SU-DHL-6 (cell line): ENCODE measurements around the gene ZNF524.

Experiments used
- H2AFZ ChIP-seq: fragments of 200-600 bp; sonication (generic); 2 replicates; pipeline ENCODE4 v1.6.1; 2014; ENCODE audit warnings: low read depth, mild to moderate bottlenecking, moderate library complexity, mixed read lengths, antibody characterized with exemption, low read length; ENCODE audit not compliant: severe bottlenecking
- H3F3A ChIP-seq: fragments of 200-600 bp; shearing (Covaris generic); 2 replicates; pipeline ENCODE4 v1.6.0; 2016; ENCODE audit warnings: antibody characterized with exemption, mild to moderate bottlenecking; ENCODE audit not compliant: insufficient read depth
- H3K27ac ChIP-seq: fragments of 200-600 bp; sonication (generic); 2 replicates; pipeline ENCODE4 v1.5.1; 2016; ENCODE audit warnings: low read depth, mild to moderate bottlenecking, low read length, moderate library complexity, mixed read lengths
- H3K27me3 ChIP-seq: fragments of 200-600 bp; sonication (generic), shearing (Covaris generic); 2 replicates; pipeline ENCODE4 v1.6.0; 2014; ENCODE audit warnings: mild to moderate bottlenecking, low read length
- H3K36me3 ChIP-seq: fragments of 200-600 bp; sonication (generic); 2 replicates; pipeline ENCODE4 v1.6.1; 2014; ENCODE audit warnings: mild to moderate bottlenecking, low read length, mixed read lengths
- H3K4me2 ChIP-seq: fragments of 300-600, 200-600 bp; shearing (Covaris generic), sonication (generic); 2 replicates; pipeline ENCODE4 v1.6.0; 2014; ENCODE audit warnings: low read length, low read depth, mild to moderate bottlenecking; ENCODE audit not compliant: poor library complexity, severe bottlenecking
- H3K4me3 ChIP-seq: fragments of 200-600 bp; sonication (generic); 2 replicates; pipeline ENCODE4 v1.5.1; 2014; ENCODE audit warnings: antibody characterized with exemption, low read length, mild to moderate bottlenecking, mixed read lengths; ENCODE audit not compliant: insufficient read depth, poor library complexity, severe bottlenecking
- H3K79me2 ChIP-seq: fragments of 200-600 bp; sonication (generic); 2 replicates; pipeline ENCODE4 v1.6.1; 2014; ENCODE audit warnings: mild to moderate bottlenecking, low read length, moderate library complexity; ENCODE audit not compliant: insufficient read depth
- H3K9ac ChIP-seq: fragments of 200-600 bp; sonication (generic); 2 replicates; pipeline ENCODE4 v1.7.0; 2014; ENCODE audit warnings: mild to moderate bottlenecking, low read length
- H3K9me2 ChIP-seq: fragments of 200-600 bp; sonication (generic); replicated peaks from 2 replicates; pipeline ENCODE4 v1.6.1; 2014; ENCODE audit warnings: low read length; ENCODE audit not compliant: insufficient read depth
- H3K9me3 ChIP-seq: fragments of 200-600 bp; sonication (generic); 2 replicates; pipeline ENCODE4 v1.6.1; 2014; ENCODE audit warnings: low read length, mixed read lengths; ENCODE audit not compliant: insufficient read depth
- H4K20me1 ChIP-seq: fragments of 200-600 bp; sonication (generic); 2 replicates; pipeline ENCODE4 v1.6.1; 2014; ENCODE audit warnings: low read depth, mild to moderate bottlenecking, antibody characterized with exemption, low read length, moderate library complexity, mixed read lengths
- EZH2phosphoT487 ChIP-seq: fragments of 200-600 bp; sonication (generic), shearing (Covaris generic); conservative IDR thresholded peaks from 2 replicates; pipeline ENCODE4 v1.6.1; 2018; ENCODE audit warnings: mild to moderate bottlenecking, antibody characterized with exemption, low read length, moderate library complexity, mixed read lengths
- TF ChIP-seq, protein P1 (sequence below): fragments of 200-600 bp; sonication (generic); IDR thresholded peaks from one replicate; pipeline ENCODE4 v1.5.1; 2017; ENCODE audit warnings: antibody characterized with exemption, mild to moderate bottlenecking, low read length, moderate library complexity; ENCODE audit not compliant: insufficient read depth, poor library complexity, severe bottlenecking

The ZNF524 gene

DNA sequence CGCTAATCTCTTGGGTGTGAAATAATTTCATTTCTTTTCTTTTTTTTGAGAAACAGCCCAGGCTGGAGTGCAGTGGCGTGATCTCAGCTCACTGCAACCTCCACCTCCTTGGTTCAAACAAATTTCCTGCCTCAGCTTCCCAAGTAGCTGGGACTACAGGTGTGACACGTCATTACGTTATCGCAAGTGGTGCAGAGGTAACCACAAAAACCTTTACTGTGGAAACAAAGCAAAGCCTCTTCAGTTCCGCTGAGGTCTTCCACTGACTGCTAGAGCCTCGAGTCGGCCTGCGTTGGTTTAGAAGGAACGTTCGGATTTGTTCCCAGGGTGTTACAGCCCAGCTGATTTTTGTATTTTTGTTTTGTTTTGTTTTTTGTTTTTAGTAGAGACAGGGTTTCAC lies 26.3 kb downstream of the ZNF524 start:
- Histone ChIP-seq H3K9me3 (no peaks in the 10 kb centered on the region), H3K27ac (no peak overlapping the region), H3K4me3 (no peak overlapping the region), H3K79me2 (no peaks in the 10 kb centered on the region), H4K20me1 (no peaks in the 10 kb centered on the region), H3F3A (peaks cover 14% of the 10 kb centered on the region), H3K36me3 (no peaks in the 10 kb centered on the region), H3K27me3 (no peaks in the 10 kb centered on the region), H3K9me2 (no peaks in the 10 kb centered on the region), H3K4me2 (no peak overlapping the region), H2AFZ (no peak overlapping the region), H3K9ac (no peak overlapping the region)
- no peak for TF ChIP-seq EZH2phosphoT487
- TF ChIP-seq, protein P1, sequence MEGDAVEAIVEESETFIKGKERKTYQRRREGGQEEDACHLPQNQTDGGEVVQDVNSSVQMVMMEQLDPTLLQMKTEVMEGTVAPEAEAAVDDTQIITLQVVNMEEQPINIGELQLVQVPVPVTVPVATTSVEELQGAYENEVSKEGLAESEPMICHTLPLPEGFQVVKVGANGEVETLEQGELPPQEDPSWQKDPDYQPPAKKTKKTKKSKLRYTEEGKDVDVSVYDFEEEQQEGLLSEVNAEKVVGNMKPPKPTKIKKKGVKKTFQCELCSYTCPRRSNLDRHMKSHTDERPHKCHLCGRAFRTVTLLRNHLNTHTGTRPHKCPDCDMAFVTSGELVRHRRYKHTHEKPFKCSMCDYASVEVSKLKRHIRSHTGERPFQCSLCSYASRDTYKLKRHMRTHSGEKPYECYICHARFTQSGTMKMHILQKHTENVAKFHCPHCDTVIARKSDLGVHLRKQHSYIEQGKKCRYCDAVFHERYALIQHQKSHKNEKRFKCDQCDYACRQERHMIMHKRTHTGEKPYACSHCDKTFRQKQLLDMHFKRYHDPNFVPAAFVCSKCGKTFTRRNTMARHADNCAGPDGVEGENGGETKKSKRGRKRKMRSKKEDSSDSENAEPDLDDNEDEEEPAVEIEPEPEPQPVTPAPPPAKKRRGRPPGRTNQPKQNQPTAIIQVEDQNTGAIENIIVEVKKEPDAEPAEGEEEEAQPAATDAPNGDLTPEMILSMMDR, result no peak

DNA sequence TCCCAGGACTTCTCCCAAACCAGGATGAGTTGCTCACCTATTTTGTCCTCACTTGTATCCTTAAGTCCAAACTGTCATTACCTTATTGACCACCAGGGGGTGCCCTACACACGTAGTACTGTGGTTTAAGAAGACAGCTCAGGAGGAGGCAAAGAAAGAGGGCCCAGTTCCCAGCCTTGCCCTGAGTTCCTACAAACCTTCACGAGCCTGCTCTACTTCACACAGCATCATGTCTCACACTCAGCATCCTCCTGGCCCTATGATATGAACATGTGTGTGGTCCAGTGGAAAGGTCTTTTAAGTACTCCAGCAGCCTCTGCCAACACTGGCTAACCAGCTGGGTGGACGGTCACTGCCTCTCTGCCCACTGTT lies 32.4 kb downstream of the ZNF524 start:
- peaks cover 21% of the 10 kb centered on the region for H3K79me2 ChIP-seq
- no peak overlapping the region for H3K4me2 ChIP-seq
- peak overlapping the region; percentile 68 for H2AFZ ChIP-seq
- no peaks in the 10 kb centered on the region for H3K27me3 ChIP-seq
- no peaks in the 10 kb centered on the region for H4K20me1 ChIP-seq
- no peaks in the 10 kb centered on the region for H3K9me2 ChIP-seq
- no peak overlapping the region for H3K9ac ChIP-seq
- H3K36me3 ChIP-seq, result no peaks in the 10 kb centered on the region
- H3K27ac ChIP-seq, result no peak overlapping the region
- no peaks in the 10 kb centered on the region for H3K9me3 ChIP-seq
- H3K4me3 ChIP-seq, result no peak overlapping the region
- peaks cover 4% of the 10 kb centered on the region; the same call in 1 of the 2 replicates for H3F3A ChIP-seq
- no peak for TF ChIP-seq EZH2phosphoT487
- TF ChIP-seq, protein P1, result peak; percentile 61

DNA sequence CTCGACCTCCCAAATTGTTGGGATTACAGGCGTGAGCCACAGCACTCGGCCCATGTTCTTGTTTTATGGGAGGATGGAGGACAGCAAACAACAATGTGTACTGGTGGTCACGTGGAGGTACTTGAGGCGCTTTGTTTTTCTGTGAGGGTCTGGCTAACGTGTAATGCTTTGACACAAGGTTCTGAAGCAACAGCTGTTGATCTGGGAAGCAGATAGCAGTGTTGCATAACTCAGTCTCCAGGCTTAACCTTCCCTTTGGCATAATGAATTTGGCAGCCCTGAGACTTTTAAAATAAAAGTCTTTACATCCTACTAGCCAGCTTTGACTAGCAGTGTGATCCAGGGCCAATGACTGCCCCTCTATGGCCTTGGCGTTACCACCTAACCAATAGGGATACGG lies 33.8 kb downstream of the ZNF524 start:
- Histone ChIP-seq H3K79me2 (peaks cover 26% of the 10 kb centered on the region), H4K20me1 (no peaks in the 10 kb centered on the region), H3K36me3 (no peaks in the 10 kb centered on the region), H3K9ac (peak overlapping the region; percentile 95; the same call in 1 of the 2 replicates), H3K9me3 (no peaks in the 10 kb centered on the region), H3K4me3 (peak overlapping the region; percentile 71), H3F3A (peaks cover 4% of the 10 kb centered on the region), H3K27me3 (no peaks in the 10 kb centered on the region), H3K4me2 (peak overlapping the region; percentile 93), H3K9me2 (no peaks in the 10 kb centered on the region), H3K27ac (no peak overlapping the region), H2AFZ (peak overlapping the region; percentile 22)
- TF ChIP-seq EZH2phosphoT487, result no peak
- TF ChIP-seq, protein P1, result no peak
